GM13977 (cell line): ENCODE results near the gene SOST.

ENCODE experiments used
- DNase-seq: peaks from one replicate; pipeline ENCODE4 v3.0.0; 2012; ENCODE audit warnings: low spot score
- in situ Hi-C: fragments of 300-500 bp; cut with MboI; formaldehyde crosslinking; loops from one replicate; pipeline ENCODE4 v1.12.0; 2022; ENCODE audit warnings: low sequenced_read_pairs, low pct_unique_long_range_greater_than_20kb, mixed read lengths, inconsistent platforms; ENCODE audit not compliant: unreplicated experiment
- TF ChIP-seq, protein P1 (sequence below): IDR thresholded peaks from 2 replicates; pipeline ENCODE4 v1.5.1; 2012; ENCODE audit warnings: mild to moderate bottlenecking, control low read depth; ENCODE audit not compliant: insufficient read depth; ENCODE audit errors: extremely low read depth, missing control alignments

Gene SOST

DNA sequence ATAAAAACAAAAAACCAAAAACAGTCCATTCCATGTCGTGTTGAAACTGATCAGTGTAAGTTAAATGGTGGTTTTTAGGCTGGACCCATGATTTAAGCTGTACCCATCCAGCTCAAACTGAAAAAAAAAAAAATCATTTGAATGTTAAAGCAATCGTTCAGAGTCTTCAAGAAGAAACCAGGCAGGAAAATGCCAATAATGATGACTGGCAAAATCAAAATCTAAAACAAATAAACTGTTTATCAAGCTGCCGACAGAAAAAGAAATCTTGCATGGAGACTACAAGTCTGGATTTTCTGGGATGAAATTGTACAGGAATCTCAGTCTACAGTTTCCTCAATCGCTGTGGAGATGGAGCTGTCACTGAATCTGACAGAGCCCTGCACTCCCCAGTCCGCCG is 40.7 kb downstream of the SOST start:
- DNase-seq = no peak
- in situ Hi-C loops = no loop called here
- TF ChIP-seq, protein P1, sequence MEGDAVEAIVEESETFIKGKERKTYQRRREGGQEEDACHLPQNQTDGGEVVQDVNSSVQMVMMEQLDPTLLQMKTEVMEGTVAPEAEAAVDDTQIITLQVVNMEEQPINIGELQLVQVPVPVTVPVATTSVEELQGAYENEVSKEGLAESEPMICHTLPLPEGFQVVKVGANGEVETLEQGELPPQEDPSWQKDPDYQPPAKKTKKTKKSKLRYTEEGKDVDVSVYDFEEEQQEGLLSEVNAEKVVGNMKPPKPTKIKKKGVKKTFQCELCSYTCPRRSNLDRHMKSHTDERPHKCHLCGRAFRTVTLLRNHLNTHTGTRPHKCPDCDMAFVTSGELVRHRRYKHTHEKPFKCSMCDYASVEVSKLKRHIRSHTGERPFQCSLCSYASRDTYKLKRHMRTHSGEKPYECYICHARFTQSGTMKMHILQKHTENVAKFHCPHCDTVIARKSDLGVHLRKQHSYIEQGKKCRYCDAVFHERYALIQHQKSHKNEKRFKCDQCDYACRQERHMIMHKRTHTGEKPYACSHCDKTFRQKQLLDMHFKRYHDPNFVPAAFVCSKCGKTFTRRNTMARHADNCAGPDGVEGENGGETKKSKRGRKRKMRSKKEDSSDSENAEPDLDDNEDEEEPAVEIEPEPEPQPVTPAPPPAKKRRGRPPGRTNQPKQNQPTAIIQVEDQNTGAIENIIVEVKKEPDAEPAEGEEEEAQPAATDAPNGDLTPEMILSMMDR = no peak

DNA sequence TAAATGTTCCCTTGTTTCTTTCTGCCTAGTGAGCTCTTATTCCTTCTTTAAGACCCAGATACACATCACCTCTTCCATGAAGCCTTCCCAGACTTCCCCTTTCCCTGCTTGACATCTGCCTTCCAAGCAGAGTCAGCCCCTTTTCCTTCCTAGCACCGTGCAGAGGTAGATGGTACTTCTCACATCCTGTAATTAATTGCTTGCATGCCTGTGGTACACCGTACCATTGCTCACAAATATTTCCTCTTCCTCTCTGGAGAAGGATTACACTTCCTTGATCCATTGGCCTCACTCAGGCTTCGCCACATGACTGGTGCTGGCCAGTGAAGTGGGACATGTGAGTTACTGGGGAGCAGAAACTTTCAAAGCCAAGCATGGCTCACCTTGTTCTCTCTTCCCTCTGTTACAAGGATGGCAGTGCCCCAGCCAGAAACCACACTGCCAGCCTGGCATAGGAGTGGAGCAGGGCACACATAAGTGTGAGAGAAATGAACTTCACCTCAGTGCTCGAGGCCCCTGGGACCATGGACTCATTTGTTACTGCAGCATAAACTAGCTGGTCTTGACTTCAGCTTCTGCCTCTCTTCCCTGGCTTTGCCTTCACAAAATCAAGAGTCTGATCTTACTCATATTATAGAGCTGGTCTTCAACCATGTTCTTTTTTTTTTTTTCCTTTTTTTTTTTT is 44.0 kb downstream of the SOST start:
- no peak for DNase-seq
- TF ChIP-seq, protein P1 = no peak
- in situ Hi-C loops = no loop called here

DNA sequence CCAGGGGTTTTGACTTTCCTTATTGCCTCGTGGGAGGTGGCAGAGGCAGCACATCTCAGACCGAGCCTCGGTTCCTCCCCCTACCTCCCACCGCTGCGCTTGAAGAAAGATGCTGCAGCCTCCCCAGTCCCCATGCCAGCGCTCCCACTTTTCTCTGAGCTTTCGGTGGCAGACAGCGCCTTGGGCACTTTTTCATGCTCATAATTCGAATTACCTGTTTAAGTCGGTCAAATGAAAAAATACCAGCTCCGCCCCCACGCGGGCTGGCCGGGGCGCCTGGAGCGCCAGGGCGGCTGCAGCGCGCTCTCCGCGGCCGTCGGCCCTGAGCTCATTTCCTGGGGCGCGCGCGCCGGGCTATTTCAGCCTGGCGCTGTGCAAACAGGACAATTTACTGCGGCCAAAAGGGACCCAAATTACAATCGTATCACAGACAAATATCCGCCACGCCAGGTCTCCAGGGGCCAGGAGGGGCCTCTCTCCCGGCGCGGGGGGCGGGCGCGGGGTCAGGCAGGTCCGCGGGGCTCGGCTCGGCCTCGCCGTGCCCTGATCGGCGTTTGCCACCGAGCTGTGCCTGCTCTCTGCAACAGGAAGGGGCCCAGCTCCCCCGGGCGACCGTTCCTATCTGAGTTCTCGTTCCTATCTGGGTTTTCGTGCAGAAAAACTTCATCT is 45.0 kb downstream of the SOST start:
- in situ Hi-C loops = no loop called here
- DNase-seq = peak; percentile 78

DNA sequence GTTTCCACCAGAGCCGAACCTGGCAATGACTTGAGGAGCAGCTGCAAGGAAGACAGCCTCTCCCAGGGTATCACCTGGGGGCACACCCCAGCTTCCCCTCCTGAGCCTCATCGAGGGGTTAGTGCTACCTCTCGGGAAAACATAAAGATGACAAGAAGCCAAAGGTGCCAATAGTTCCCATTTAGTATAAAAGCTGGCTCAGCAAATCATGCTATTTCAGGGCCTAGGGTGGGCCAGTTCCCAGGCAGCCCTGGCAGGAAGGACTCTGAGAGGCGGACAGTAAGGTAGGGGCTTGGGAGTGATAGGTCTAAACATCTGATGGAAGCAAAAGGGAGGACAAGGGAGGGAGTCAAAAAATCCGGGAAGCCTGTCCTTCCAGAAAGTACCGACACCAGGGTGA is 46.2 kb downstream of the SOST start:
- in situ Hi-C loops = no loop called here
- DNase-seq = no peak
- TF ChIP-seq, protein P1 = no peak

More for the DNA sequence above, 45.0 kb downstream of the SOST start:
- TF ChIP-seq, protein P1 = no peak

DNA sequence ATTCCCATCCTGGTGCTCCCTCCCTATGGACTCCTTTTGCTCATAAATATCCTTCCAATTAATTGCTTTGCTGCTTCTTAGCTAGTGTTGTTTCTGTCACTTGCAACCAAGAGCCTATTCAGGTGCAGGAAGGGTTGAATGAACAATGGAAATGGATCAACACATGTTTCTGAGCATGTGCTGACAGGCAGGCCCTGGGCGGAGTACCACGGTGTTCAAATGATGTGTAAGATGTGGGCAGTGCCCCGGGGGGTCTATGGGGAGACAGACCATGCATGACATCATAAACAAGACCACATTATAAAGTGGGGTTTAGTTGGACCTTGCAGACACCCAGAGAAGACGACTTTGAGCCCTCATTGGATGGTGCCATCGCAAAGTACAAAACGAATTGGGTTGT is 48.5 kb downstream of the SOST start:
- in situ Hi-C loops = no loop called here
- TF ChIP-seq, protein P1 = no peak
- DNase-seq = no peak

DNA sequence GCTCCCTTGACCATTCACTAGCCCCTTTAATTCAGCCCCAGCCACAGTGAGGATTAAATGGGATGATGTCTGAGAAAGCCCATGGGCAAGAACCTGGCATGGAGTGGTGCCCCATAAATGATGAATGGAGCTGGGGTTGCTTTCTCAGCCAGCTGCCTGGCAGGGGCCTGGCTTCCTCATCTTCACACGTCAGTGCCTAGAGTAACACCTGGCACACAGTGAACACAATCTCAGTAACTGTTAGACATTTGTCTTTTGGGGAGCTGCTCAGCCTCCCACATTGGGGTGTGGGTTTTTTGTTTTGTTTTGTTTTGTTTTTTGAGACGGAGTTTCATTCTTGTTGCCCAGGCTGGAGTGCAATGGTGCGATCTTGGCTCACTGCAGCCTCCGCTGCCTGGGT is 49.4 kb downstream of the SOST start:
- TF ChIP-seq, protein P1 = no peak
- in situ Hi-C loops = no loop called here
- no peak for DNase-seq
